ENCODE results near the gene EXOC2.

GRCh38 chr6:705047-705446 lies 12.1 kb upstream of the EXOC2 start:
- TF ChIP-seq CTCF (optimal IDR thresholded peaks at IDR 0.05 in 1 of 3, IDR thresholded peaks at IDR 0.05 in 1 of 3, conservative IDR thresholded peaks at IDR 0.05 in 1 of 3; ENCODE audit: extremely low read depth in 1 of 3, insufficient read depth in 2 of 3, low read length in 3 of 3), result no peak
- TF ChIP-seq EZH2 (IDR thresholded peaks at IDR 0.05; ENCODE audit: low read length), result no peak

All from keratinocyte (primary cell).